ENCODE measurements around the gene SCN4B.

- TF ChIP-seq REST (IDR thresholded peaks at IDR 0.05; ENCODE audit: insufficient replicate concordance, low read depth) (no peak), CTCF (IDR thresholded peaks at IDR 0.05; ENCODE audit: insufficient read depth, low read length) (no peak), GABPA (IDR thresholded peaks at IDR 0.05; ENCODE audit: low read depth) (no peak)
These were observed 47.9 kb upstream of the SCN4B start for GRCh38 chr11:118200497-118200896.
